Esophagus muscularis mucosa (tissue), 4 donors: ENCODE data around the gene RABL3. TPM values are rescaled to one million over a fixed set of nuclear protein-coding genes. Genes with fewer than 3 reads are reported as not detected.
"Not testable (repeated sequence)": the region's sequence is repeated elsewhere in the genome, so short reads cannot be mapped to it uniquely, and the experiment has no call there.

Experiments
- DNase-seq: peaks from one replicate; pipeline ENCODE4 v3.0.0-alpha.2; 2017; ENCODE audit errors: extremely low spot score
- H3K27ac ChIP-seq, 4 donors: fragments of 200-600 bp; sonication (generic); replicated peaks in 1 of 4; 1 replicate in 3 of 4; 2 replicates in 1 of 4; pipeline ENCODE4 v1.5.1; 2016 to 2019; ENCODE audit warnings: mild to moderate bottlenecking in 1 of 4
- H3K27me3 ChIP-seq, 4 donors: fragments of 200-600 bp; sonication (generic); one replicate each; pipeline versions ENCODE4 v1.5.1 to v1.6.0; 2016 to 2019
- H3K36me3 ChIP-seq, 4 donors: fragments of 200-600 bp; sonication (generic); one replicate each; pipeline ENCODE4 v1.5.1; 2016 to 2019
- H3K4me1 ChIP-seq, 4 donors: fragments of 200-600 bp; sonication (generic); one replicate each; pipeline ENCODE4 v1.5.1; 2016 to 2019
- H3K4me3 ChIP-seq, 4 donors: fragments of 200-600 bp; sonication (generic); 1 replicate in 2 of 4; 2 replicates in 2 of 4; pipeline ENCODE4 v1.5.1; 2016 to 2019; ENCODE audit warnings: mild to moderate bottlenecking in 4 of 4, moderate library complexity in 1 of 4
- H3K9me3 ChIP-seq, 4 donors: fragments of 200-600 bp; sonication (generic); 1 replicate in 3 of 4; 2 replicates in 1 of 4; pipeline ENCODE4 v1.5.1; 2016 to 2019
- CTCF ChIP-seq, 3 experiments: fragments of 200-600 bp in 2 of 3; fragments of 450-650 bp in 1 of 3; sonication (generic) in 2 of 3; IDR thresholded peaks; one replicate each; pipeline ENCODE4 v1.5.1; 2017 to 2019; ENCODE audit warnings: antibody characterized with exemption in 3 of 3, mild to moderate bottlenecking in 2 of 3, moderate library complexity in 1 of 3
- EP300 ChIP-seq: sonication (generic); formaldehyde crosslinking; IDR thresholded peaks from one replicate; pipeline ENCODE4 v1.6.1; 2017; ENCODE audit warnings: antibody characterized with exemption
- POLR2A ChIP-seq: fragments of 450-650 bp; IDR thresholded peaks from one replicate; pipeline ENCODE4 v1.6.1; 2017; ENCODE audit warnings: antibody characterized with exemption, moderate library complexity, mild to moderate bottlenecking, low read depth
- POLR2AphosphoS5 ChIP-seq, 2 donors: sonication (generic); formaldehyde crosslinking; IDR thresholded peaks; one replicate each; pipeline ENCODE4 v1.6.1; 2017; ENCODE audit warnings: antibody characterized with exemption in 2 of 2
- WGBS: methylation state at CpG from one replicate; pipeline ENCODE4 v1.1.5; 2018; 5-methylcytosine and 5-hydroxymethylcytosine counted together
- intact Hi-C: fragments of 100-400 bp; cut with DNase I; formaldehyde crosslinking; loops from one replicate; pipeline ENCODE4 v1.15.1; 2023
- small RNA-seq, 3 donors: library from RNA; depleted of rRNA; stranded (forward); fragments of <200 nt; gene quantifications; one replicate each; pipeline ENCODE3, GENCODE V24; 2016
- total RNA-seq, 4 donors: library from RNA; depleted of rRNA; stranded (reverse); fragments of >200 nt; gene quantifications; one replicate each; pipeline versions ENCODE4 v1.1.0 to v1.2.1, GENCODE V29; 2016

RABL3 gene
- total RNA-seq, 4 donors from 2014 or later = 16.9 to 23.9 (median 20.7) TPM

GRCh38 chr3:120641696-120642246, 100.5 kb downstream of the RABL3 start:
- Histone ChIP-seq H3K4me3 (no peak overlapping the region), H3K27me3 (no peaks in the 10 kb centered on the region), H3K4me1 (peaks cover 0 to 17% (median 6%) of the 10 kb centered on the region in 4 donors), H3K27ac (no peak overlapping the region), H3K36me3 (no peaks in the 10 kb centered on the region), H3K9me3 (no peaks in the 10 kb centered on the region)
- no peak for DNase-seq
- TF ChIP-seq CTCF (IDR thresholded peaks at IDR 0.05) = no peak
- WGBS = 86% methylated on average over 2 of the region's 2 CpGs
- intact Hi-C loops = no loop called here

GRCh38 chr3:120640231-120640630, 102.1 kb downstream of the RABL3 start:
- intact Hi-C loops = no loop called here
- no peaks in the 10 kb centered on the region for H3K27me3 ChIP-seq
- DNase-seq = no peak
- H3K36me3 ChIP-seq = no peaks in the 10 kb centered on the region
- WGBS = 90% methylated on average over 1 of the region's 1 CpG
- TF ChIP-seq POLR2AphosphoS5 (IDR thresholded peaks at IDR 0.05) (no peak), POLR2A (no peak), CTCF (IDR thresholded peaks at IDR 0.05) (no peak), EP300 (no peak)
- H3K4me3 ChIP-seq = no peak overlapping the region
- H3K9me3 ChIP-seq = no peaks in the 10 kb centered on the region
- no peak overlapping the region for H3K27ac ChIP-seq
- H3K4me1 ChIP-seq = peaks cover 0 to 16% (median 7%) of the 10 kb centered on the region in 4 donors

GRCh38 chr3:120638820-120639219, 103.5 kb downstream of the RABL3 start:
- H3K4me1 ChIP-seq = peaks cover 0 to 16% (median 7%) of the 10 kb centered on the region in 4 donors
- H3K9me3 ChIP-seq, H3K27me3 ChIP-seq, H3K4me3 ChIP-seq, DNase-seq, H3K36me3 ChIP-seq, intact Hi-C loops, H3K27ac ChIP-seq: not testable (repeated sequence)
- WGBS = 89% methylated on average over 4 of the region's 4 CpGs

GRCh38 chr3:120637851-120638559, 104.3 kb downstream of the RABL3 start:
- no peaks in the 10 kb centered on the region for H3K9me3 ChIP-seq
- WGBS = 78% methylated on average over 6 of the region's 6 CpGs
- TF ChIP-seq POLR2AphosphoS5 (IDR thresholded peaks at IDR 0.05) (no peak), EP300 (no peak), POLR2A (no peak), CTCF (IDR thresholded peaks at IDR 0.05) (no peak)
- intact Hi-C loops = no loop called here
- H3K27me3 ChIP-seq = no peaks in the 10 kb centered on the region
- no peaks in the 10 kb centered on the region for H3K36me3 ChIP-seq
- DNase-seq = no peak
- peaks cover 0 to 16% (median 7%) of the 10 kb centered on the region in 4 donors for H3K4me1 ChIP-seq
- H3K27ac ChIP-seq = no peak overlapping the region
- no peak overlapping the region for H3K4me3 ChIP-seq

GRCh38 chr3:120636795-120637401, 105.4 kb downstream of the RABL3 start:
- no peak for DNase-seq
- no peak for TF ChIP-seq POLR2A
- no peak overlapping the region for H3K4me3 ChIP-seq
- intact Hi-C loops = no loop called here
- no peak overlapping the region for H3K27ac ChIP-seq
- H3K27me3 ChIP-seq = no peaks in the 10 kb centered on the region
- no peaks in the 10 kb centered on the region for H3K9me3 ChIP-seq
- peaks cover 0 to 16% (median 7%) of the 10 kb centered on the region in 4 donors for H3K4me1 ChIP-seq
- 65% methylated on average over 2 of the region's 2 CpGs for WGBS
- no peaks in the 10 kb centered on the region for H3K36me3 ChIP-seq

Small RNA genes lying within 50 kb of the gene (small RNA-seq; reads per million reads assigned to genes)
- gene MTCO1P29 (0 reads per million in 3 donors), gene MTCO2P29 (0 reads per million in 3 donors)

Other genes starting within 250 kb of the RABL3 start
- gene NDUFB4, start 146.2 kb downstream of the RABL3 start, total RNA-seq = 100 to 1,000 TPM; 142 to 333 (median 256) TPM
- under 1 TPM in 1 of 4 donors, not detected in 3; 0.69 TPM for gene HGD, start 60.3 kb downstream of the RABL3 start, total RNA-seq
- gene GTF2E1, start 228 bp upstream of the RABL3 start, total RNA-seq = 10 to 100 TPM in 3 of 4 donors, 1 to 10 TPM in 1; 9.4 to 18.2 (median 13.9) TPM
- gene STXBP5L, start 165.7 kb upstream of the RABL3 start, total RNA-seq = under 1 TPM; 0.29 to 0.99 (median 0.56) TPM